SU-DHL-6 (cell line): ENCODE measurements around the gene PSMB3.

Experiments used
- CTCF ChIP-seq: fragments of 200-600 bp; sonication (generic); IDR thresholded peaks from one replicate; pipeline ENCODE4 v1.5.1; 2017; ENCODE audit warnings: antibody characterized with exemption, mild to moderate bottlenecking, low read length, moderate library complexity; ENCODE audit not compliant: insufficient read depth, poor library complexity, severe bottlenecking
- EZH2phosphoT487 ChIP-seq: fragments of 200-600 bp; sonication (generic), shearing (Covaris generic); conservative IDR thresholded peaks from 2 replicates; pipeline ENCODE4 v1.6.1; 2018; ENCODE audit warnings: mild to moderate bottlenecking, antibody characterized with exemption, low read length, moderate library complexity, mixed read lengths

GRCh38 chr17:38719289-38719942 is 33.1 kb upstream of the PSMB3 start:
- no peak for TF ChIP-seq CTCF
- no peak for TF ChIP-seq EZH2phosphoT487
